GM12891 (cell line): ENCODE data around the gene PDE4A.

Experiments
- DNase-seq: peaks from one replicate; pipeline ENCODE4 v3.0.0; 2011; ENCODE audit warnings: low spot score; ENCODE audit not compliant: insufficient read length
- FAIRE-seq: peaks from 2 replicates; lab custom pipeline; 2011; peaks lifted over from hg19 to GRCh38; lab: Jason Lieb, UNC
- PAX5 ChIP-seq: IDR thresholded peaks from 2 replicates; pipeline ENCODE4 v1.6.1; 2011; ENCODE audit warnings: low read length, moderate library complexity, mild to moderate bottlenecking; ENCODE audit not compliant: insufficient read depth, severe bottlenecking
- POLR2A ChIP-seq: IDR thresholded peaks from 2 replicates; pipeline ENCODE4 v1.6.1; 2011; ENCODE audit warnings: low read depth, low read length, control low read depth
- POLR2AphosphoS5 ChIP-seq: IDR thresholded peaks from 2 replicates; pipeline ENCODE4 v1.6.1; 2011; ENCODE audit warnings: low read depth, low read length, control low read depth
- POU2F2 ChIP-seq: IDR thresholded peaks from 2 replicates; pipeline ENCODE4 v1.6.1; 2011; ENCODE audit warnings: low read depth, mild to moderate bottlenecking, control low read depth, low read length, moderate library complexity
- SPI1 ChIP-seq: IDR thresholded peaks from 2 replicates; pipeline ENCODE4 v1.6.1; 2011; ENCODE audit warnings: low read depth, low read length, control low read depth
- TAF1 ChIP-seq: IDR thresholded peaks from 2 replicates; pipeline ENCODE4 v1.6.1; 2011; ENCODE audit warnings: low read depth, low read length, control low read depth

The PDE4A gene

DNA sequence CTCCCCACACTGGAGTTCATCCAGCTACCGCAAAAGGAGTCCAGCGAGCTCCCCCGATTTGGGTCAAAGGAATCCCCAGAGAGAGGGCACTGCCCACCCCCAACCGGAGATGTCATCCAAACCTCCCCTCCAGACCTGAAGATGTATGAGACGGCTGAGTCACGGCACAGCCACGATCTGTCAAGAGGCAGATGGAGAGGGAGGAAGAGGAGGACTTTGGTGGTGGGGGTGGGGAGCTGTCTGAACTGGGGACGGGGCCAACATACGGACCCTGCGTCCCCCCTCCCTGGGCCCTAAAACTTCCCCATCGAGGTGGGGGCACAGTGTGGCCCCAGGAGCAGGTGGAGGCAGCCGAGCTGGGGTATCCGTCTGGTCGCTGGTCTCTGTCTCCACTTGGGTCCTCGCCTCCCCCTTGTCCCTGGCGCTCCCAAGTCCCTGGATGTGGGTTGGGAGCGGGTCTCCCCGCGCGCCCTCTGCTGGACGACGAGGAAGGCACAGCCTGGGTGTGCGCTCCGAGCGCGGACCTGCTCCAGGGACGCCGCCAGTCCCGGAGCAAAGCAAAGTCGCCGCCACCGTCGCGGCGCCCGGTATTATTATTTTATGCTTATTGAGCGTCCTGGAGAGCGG is 3.8 kb downstream of the PDE4A start:
- peak; percentile 65 for DNase-seq
- FAIRE-seq: peak; percentile 85

GRCh38 chr19:10427169-10427568 is 6.8 kb downstream of the PDE4A start:
- TF ChIP-seq POU2F2 (no peak), POLR2AphosphoS5 (no peak), PAX5 (no peak), TAF1 (no peak), SPI1 (no peak), POLR2A (no peak)
- DNase-seq: no peak
- no peak for FAIRE-seq

More for the DNA sequence above, 3.8 kb downstream of the PDE4A start:
- no peak for TF ChIP-seq PAX5
- TF ChIP-seq TAF1: no peak
- no peak for TF ChIP-seq POLR2AphosphoS5
- no peak for TF ChIP-seq POLR2A
- no peak for TF ChIP-seq SPI1
- no peak for TF ChIP-seq POU2F2

GRCh38 chr19:10428996-10429381 is 8.7 kb downstream of the PDE4A start:
- DNase-seq (no peak), FAIRE-seq (no peak)
- no peak for TF ChIP-seq POU2F2
- no peak for TF ChIP-seq PAX5
- no peak for TF ChIP-seq POLR2A
- no peak for TF ChIP-seq POLR2AphosphoS5
- no peak for TF ChIP-seq TAF1
- no peak for TF ChIP-seq SPI1

- TF ChIP-seq POLR2AphosphoS5 (no peak), PAX5 (no peak), SPI1 (no peak), POLR2A (no peak), POU2F2 (no peak), TAF1 (no peak)
- DNase-seq: no peak
- no peak for FAIRE-seq
Observed at GRCh38 chr19:10430505-10431253, 10.3 kb downstream of the PDE4A start.

DNA sequence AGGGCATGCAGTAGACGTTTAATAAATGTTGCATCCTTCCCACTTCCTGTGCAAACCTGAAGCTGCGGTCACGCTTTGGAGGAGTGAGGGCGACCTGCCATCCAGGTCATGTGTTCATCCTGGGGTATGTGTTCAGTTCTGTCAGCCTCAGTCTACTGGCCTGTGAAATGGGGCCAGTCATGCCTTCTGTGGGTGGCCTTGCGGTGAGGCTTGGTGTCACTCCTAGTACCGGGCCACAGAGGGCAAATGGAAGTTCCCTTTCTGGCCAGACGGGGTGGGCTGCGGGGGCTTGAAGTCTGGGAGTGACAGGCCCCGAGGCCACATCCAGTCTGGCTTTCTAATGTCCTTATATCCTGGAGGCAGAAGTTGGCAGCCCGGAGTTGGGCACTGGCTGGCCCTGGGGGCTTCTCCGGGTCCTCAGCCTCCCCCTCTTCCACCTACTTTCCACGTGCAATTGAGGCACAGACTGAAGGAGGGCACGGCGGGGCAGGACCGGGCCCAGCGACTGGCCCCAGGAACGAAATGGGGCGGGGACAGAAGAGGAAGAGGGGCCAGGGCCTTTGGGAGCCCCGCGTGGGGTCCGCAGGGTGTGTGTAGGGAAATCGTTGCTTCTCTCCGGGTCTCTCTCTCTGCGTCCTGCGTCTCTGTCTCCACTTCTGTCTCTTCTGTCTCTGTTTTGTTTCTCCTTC is 11.1 kb downstream of the PDE4A start:
- DNase-seq (no peak), FAIRE-seq (peak; percentile 98)
- TF ChIP-seq SPI1 (0 out of 2 replicates have a peak, but pooled peaks have one; percentile 11), POU2F2 (no peak)

- TF ChIP-seq SPI1: 0 out of 2 replicates have a peak, but pooled peaks have one; percentile 1
- TF ChIP-seq TAF1: no peak
- no peak for FAIRE-seq
- no peak for DNase-seq
Observed at GRCh38 chr19:10431943-10432735, 11.8 kb downstream of the PDE4A start.

GRCh38 chr19:10432736-10433130 is 12.4 kb downstream of the PDE4A start:
- TF ChIP-seq TAF1: no peak
- TF ChIP-seq PAX5: no peak
- no peak for TF ChIP-seq POLR2AphosphoS5
- DNase-seq (no peak), FAIRE-seq (no peak)

- no peak for TF ChIP-seq PAX5
- TF ChIP-seq POU2F2: no peak
- no peak for TF ChIP-seq SPI1
- no peak for TF ChIP-seq TAF1
- TF ChIP-seq POLR2A: no peak
- no peak for TF ChIP-seq POLR2AphosphoS5
- DNase-seq (no peak), FAIRE-seq (peak; percentile 13)
Observed at GRCh38 chr19:10433131-10433536, 12.8 kb downstream of the PDE4A start.

GRCh38 chr19:10439588-10439987 is 19.2 kb downstream of the PDE4A start:
- FAIRE-seq: no peak
- TF ChIP-seq PAX5 (no peak), SPI1 (no peak), POLR2A (no peak), TAF1 (no peak), POU2F2 (no peak), POLR2AphosphoS5 (no peak)
- DNase-seq: no peak
